Adrenal gland (tissue), 5 donors: Measurements from ENCODE around the gene LTB.

Experiments
- POLR2A ChIP-seq, 2 donors: fragments of 450-650 bp; IDR thresholded peaks; one replicate each; pipeline ENCODE4 v1.6.1; 2017; ENCODE audit warnings: antibody characterized with exemption in 2 of 2, mild to moderate bottlenecking in 2 of 2, moderate library complexity in 1 of 2
- TF ChIP-seq, protein P1 (sequence below), 6 experiments: fragments of 450-650 bp in 4 of 6; fragments of 200-600 bp in 2 of 6; sonication (generic) in 1 of 6; IDR thresholded peaks; 1 replicate in 5 of 6; 2 replicates in 1 of 6; pipeline versions ENCODE4 v1.5.1 to v1.8.0; 2016 to 2021; ENCODE audit warnings: antibody characterized with exemption in 6 of 6, mild to moderate bottlenecking in 2 of 6, moderate library complexity in 1 of 6
- donor health status: DM: no; HTN: no; CAD: no.

DNA sequence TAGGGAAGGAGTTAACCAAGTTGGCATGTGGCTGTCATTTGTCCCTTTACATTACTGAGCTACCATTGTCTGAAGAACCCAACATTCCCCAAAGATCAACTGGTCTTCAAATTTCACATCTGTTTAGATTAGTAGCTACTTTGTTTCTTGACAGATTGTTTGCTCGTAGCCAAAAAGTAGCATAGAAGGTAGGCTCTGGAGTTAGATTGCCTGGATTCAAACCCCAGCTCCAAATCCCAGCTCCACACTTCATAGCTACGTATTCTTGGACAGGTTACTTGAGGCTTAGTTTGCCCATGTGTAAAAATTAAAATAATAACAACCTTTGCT is 33.7 kb downstream of the LTB start:
- TF ChIP-seq, protein P1, sequence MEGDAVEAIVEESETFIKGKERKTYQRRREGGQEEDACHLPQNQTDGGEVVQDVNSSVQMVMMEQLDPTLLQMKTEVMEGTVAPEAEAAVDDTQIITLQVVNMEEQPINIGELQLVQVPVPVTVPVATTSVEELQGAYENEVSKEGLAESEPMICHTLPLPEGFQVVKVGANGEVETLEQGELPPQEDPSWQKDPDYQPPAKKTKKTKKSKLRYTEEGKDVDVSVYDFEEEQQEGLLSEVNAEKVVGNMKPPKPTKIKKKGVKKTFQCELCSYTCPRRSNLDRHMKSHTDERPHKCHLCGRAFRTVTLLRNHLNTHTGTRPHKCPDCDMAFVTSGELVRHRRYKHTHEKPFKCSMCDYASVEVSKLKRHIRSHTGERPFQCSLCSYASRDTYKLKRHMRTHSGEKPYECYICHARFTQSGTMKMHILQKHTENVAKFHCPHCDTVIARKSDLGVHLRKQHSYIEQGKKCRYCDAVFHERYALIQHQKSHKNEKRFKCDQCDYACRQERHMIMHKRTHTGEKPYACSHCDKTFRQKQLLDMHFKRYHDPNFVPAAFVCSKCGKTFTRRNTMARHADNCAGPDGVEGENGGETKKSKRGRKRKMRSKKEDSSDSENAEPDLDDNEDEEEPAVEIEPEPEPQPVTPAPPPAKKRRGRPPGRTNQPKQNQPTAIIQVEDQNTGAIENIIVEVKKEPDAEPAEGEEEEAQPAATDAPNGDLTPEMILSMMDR (IDR thresholded peaks at IDR 0.05): no peak
- no peak for TF ChIP-seq POLR2A (IDR thresholded peaks at IDR 0.05)
